HG03066 (cell line): ENCODE measurements around the gene NPRL2.
A peak's percentile ranks its signal among the peaks of the same experiment; 100 is the strongest.
"Not testable (repeated sequence)": the region's sequence is repeated elsewhere in the genome, so short reads cannot be mapped to it uniquely, and the experiment has no call there.

Experiments
- ATAC-seq: cut with Tn5 transposase; IDR thresholded peaks from one replicate; pipeline ENCODE4 v1.9.1; 2021; ENCODE audit warnings: low read depth; ENCODE audit not compliant: unreplicated experiment

The NPRL2 gene

DNA sequence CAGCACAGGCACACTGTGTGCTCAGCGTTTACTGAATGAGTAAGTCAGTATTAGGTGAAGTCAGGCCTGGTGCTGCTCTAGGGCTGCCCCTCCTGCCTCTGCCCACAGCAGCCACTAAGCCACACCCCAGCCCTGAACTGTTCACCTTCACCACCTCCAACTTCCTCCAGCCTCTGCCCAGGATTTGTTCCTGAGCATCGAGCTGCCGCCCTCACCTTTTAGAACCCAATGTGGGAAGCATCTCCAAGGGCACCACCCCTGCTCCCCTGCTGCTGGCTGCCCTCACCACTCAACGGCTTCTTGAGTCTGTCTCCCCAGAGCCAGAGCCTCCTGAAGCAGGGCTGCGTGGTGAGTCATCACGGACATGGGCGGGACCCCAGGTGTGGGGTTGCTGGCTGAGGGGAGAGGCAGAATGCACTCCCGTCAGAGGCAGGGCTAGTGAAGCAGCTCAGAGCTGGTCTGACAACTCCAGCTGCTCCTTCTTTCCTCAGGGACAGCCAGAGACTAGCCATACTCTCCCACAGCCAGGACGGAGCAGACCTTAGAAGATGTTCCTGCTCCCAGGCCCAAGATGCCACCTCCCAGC lies 33.8 kb downstream of the NPRL2 start:
- no peak for ATAC-seq

DNA sequence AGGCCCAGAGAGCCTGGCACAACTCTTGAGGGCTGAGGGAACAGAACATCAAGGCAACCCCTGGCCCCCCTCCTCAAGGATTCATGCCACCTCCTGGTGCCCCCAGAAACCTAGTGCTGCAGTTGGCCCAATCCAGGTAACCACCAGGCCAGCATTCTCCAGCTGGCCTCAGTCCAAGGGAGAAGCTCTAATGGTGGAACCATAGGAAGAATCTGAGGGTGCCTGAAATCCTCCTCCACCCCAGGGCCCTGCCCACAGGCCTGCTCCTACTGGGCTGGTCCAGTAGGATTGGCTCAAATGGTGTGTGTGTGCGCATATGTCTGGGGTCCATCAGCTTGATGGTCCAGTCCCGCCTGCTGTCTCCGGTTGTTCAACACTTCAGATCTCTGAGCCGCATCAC lies 35.8 kb downstream of the NPRL2 start:
- ATAC-seq = no peak

DNA sequence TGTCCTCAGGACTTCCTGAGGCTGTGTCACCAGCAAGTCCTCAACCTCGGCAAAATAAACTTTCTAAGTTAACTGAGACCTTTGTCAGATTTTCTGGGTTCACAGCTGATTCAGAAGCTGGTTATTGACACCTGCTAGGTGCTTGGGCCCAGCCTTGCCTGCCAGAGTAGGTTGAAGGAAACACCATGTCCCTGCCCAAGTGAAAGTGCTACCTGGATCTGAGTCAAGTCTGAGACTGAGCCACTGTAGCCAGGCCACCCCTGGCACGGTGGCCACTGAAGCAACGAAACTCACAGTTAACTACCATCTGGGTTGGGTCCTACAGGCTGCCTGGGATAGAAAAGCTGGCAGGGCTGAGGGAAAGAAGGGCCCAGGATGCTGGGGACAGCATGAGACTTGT lies 36.2 kb downstream of the NPRL2 start:
- ATAC-seq = no peak

DNA sequence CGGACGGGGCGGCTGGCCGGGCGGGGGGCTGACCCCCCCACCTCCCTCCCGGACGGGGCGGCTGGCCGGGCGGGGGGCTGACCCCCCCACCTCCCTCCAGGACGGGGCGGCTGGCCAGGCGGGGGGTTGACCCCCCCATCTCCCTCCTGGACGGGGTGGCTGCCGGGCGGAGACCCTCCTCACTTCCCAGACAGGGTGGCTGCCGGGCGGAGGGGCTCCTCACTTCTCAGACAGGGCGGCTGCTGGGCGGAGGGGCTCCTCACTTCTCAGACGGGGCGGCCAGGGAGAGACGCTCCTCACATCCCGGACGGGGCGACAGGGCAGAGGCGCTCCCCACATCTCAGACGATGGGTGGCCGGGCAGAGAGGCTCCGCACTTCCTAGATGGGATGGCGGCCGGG lies 38.5 kb downstream of the NPRL2 start:
- not testable (repeated sequence) for ATAC-seq

DNA sequence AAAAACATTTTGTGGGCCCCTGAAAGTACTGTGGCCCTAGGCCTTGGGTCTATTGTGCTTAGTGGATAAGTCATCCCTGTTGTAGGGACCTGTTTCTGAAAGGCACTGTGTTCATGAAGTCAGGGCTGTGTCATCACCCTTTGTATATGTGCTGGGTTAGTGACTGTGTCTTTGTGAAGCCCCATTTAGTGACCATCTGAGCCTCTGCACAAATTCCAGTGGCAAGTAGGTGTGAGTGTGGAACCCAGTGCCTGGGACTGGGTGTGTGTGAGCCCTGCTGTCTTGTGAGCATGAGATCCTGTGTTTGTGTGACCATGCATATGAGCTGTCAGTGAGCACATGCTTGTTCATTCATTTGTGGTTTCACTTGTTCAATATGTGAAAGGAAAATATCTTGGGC lies 46.0 kb downstream of the NPRL2 start:
- ATAC-seq = no peak

DNA sequence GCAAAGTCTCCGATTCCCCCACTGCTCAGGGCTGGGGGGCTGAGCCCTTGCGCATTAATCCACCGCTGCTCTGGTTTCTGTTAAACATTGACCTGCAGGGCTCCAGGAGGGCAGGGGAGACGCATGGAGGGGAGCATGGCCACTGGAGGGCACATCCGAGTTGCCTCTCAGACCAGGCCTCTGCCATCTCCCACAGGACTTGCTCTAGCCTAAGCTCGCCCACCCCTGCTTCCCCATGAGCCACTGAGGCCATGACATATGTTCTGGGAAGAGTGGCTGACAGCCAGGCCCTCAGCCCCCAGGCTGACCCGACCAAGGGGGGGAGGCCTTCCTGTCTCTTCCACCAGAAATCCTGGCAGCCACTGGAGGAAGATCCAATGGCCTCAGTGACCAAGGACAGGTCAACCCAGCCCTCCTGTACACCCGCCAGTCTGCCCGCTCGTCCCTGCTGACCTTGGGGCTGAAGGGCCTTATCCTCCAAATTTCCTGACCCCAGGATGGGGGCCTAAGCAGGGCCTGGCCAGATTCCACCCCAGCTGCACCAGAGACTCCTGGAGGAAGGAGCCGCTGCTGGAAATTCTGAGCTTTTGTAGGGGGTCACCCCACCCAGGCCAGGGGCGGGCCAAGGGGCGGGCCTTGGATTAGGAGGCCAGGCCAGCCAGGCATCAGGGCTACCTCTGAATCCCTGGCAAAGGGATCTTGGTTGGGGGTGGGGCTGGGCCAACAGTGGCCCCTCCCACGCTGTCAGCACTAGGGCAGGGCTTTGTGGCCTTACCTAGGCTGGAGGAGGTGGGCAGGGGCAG lies 47.4 kb downstream of the NPRL2 start, which contains the start of gene HYAL1:
Gene HYAL1, minus strand, starts transcription at position 562 of the 803 bp plus-strand sequence. CDS start 618 bp downstream, outside the sequence.
- ATAC-seq = no peak

DNA sequence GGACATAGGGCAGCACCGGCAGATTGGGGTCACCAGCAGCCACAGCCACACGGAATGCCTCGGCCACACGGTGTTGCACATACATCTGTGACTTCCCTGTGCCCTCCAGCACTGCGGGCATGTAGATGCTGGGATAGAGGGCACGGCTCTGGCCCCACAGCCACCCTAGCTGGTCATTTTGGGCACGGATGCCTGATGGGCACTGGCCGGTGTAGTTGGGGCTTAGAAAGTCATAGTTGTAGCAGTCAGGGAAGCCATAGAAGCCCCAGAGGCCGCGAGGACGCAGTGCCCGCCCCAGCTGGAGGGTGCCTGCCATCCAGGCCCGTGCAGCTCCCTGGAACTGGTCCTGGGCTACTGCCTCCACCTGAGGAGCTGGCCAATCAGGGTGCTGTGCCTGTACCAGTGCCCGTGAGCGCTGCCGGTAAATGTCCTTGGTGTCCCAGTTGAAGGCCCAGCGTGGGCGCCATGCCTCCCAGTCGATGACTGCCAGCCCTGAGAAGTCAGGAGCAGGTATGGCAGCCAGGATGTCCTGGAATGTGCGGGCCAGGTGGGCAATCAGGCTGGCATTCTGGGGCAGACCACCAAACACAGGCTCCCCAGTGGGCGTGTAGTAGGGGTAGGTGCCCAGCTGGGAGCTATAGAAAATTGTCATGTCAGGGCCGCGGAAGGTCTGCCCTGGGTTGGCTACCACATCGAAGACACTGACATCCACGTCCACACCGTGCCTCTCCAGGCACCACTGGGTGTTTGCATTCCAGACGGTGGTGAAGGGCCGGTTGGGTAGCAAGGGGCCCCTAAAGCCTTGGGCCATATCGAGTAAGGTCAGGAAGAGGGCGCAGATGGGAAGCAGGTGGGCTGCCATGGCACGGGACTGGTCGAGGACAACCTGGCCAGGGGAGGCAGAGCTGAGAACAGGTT lies 48.2 kb downstream of the NPRL2 start:
- ATAC-seq = no peak

DNA sequence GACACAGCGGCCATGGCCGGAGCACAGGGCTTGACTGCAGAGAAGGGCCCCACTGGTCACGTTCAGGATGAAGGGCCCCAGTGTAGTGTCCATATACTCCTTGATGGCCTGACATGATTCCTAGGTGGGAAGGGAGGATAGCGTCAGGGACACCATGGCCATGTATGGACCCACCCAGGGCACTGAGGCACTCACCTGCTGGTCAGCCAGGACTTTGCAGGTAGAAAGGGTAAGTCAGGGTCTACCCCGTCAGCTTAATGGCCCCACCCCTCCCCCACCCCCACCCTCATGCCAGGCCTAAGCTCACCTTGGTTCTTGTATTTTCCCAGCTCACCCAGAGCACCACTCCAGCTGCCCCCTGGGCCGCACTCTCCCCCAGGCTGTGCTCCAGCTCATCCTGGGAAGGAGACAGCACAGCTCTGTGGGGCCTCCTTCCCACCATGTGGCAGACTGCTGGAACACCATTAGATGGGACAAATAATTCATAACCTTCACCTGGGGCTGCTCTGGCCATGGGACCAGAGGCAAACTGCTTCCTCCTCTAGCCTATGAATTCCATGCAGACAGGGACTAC lies 49.8 kb downstream of the NPRL2 start:
- no peak for ATAC-seq

DNA sequence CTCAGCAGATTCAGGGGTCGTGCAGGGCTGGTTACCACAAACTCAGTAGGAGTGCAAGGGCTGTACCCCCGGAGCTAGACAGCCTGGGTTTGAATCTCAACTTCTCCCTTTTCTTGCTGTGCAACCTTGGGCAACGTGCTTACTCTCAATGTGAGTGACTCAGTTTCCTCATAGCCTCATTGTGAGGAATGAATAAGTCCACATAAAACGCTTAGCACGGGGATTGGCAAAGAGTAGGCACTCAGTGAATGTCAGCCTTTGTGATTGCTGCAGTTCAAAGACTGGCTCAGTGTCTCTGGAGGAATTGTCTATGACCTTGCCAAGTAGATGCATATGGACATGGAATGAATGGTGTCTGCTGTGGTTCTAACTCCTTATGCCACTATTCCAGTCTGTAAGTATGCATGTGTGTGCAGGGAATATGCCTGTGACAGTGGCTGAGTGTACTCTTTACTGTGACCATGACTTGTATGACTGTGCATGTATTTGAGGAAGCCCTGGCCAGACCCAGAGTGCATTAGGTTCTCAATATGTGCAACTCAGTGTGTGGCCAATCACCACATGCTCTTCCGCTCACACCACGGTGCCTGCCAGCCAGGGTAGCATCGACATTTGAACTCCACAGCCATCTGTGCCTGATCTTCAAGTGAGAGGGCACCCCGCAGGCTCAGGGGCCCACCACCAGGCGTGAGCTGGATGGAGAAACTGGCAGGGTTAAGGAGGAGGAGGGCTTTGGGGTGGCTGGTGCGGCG lies 50.5 kb downstream of the NPRL2 start:
- no peak for ATAC-seq

DNA sequence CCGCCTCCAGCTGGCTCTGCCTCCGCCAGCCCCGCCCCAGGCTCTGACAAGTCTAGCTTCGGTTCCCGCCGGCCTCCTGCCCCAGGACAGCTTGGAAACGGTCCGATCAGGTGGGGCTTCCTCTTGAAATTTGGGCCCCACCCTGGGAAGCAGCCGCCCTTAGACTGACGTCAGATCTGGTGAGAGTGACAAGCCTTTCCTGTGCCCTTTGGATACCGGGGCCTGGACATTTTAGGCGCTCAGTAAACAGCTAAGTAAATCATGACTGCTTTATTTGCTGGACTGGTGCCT lies 51.0 kb downstream of the NPRL2 start:
- ATAC-seq = no peak

DNA sequence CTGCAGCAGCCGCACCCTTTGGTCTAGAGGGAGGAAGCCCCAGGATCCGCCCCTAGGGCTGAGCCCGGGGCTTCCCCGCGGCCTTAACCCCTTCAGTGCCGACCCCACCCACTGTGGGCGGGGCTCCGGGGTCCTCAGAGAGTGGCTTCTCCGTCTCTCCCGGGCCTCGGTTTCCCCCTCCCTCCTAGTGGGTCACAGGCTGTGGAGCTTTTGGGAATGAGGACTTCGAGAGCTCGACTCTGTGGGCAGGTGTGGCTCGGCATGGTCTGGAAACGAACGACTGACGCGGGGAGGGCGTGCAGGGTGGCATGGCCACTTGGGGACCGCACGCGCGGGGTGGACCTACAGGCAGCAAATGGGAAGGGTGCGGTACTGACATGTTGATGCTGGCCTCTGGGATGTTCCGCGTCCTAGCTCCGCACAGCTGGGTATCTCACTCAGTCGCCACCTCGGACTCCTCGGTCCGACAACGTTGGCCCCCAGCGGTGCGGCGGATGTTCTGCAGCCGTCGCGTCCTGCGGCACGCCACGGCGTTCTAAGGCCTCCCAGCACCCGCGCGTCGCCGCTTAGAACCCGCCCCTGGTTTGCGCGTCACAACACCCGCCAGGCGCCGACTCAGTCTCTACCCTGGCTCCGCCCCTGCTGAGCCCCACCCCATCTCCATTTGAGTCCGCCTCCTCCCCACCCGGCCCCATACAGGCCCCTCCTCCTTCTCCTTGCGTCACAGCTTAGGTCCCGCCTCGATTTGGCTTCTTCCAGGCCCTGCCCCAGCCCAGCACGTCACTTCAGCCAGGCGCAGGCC lies 51.5 kb downstream of the NPRL2 start, which contains the start of the genes HYAL3 and NAA80:
Gene HYAL3, minus strand, starts transcription at position 570 of the 802 bp plus-strand sequence. CDS start 3,803 bp downstream, outside the sequence.
Gene NAA80, minus strand, starts transcription at position 570 of the 802 bp plus-strand sequence. CDS start 1,942 bp downstream, outside the sequence.
- peak; percentile 86 for ATAC-seq

DNA sequence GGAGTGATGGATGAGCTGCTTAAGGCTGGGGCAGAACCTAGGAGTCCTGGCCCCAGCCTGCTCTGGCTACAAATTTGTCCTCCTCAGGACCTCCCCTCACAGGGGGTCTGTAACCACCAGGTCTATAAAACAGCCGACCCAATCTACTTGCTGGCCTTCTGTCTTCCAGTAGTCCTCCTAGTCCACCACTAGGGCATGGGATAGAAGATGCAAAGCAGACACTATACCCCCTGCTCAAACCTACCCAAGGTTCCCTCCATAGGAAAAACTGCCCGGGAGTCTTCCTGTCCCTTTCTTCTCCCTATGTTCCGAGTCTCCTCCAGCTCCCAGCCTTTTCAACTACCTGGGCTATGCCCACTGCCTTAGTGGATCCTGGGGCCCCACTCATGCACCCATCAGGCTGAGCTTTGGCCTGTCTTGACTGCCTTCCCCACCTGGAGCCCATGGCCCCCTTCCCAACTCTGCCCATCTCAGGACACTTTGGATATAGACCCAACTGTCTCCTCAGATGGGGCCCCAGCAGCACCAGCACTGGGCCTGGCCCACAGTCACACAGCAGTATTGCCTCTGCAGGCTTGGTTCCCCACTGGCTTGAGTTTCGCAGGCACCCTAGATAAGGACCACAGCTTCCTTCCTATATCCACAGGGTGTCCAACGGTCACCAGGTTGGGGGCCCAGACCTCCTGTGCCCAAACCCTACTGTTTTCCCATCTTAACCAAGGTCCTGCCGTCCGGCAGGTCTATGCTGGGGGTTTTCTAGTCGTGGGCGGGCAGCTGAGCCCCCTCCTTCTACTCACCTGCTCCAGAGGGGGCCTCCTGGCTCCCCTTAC lies 52.5 kb downstream of the NPRL2 start:
- ATAC-seq = no peak

DNA sequence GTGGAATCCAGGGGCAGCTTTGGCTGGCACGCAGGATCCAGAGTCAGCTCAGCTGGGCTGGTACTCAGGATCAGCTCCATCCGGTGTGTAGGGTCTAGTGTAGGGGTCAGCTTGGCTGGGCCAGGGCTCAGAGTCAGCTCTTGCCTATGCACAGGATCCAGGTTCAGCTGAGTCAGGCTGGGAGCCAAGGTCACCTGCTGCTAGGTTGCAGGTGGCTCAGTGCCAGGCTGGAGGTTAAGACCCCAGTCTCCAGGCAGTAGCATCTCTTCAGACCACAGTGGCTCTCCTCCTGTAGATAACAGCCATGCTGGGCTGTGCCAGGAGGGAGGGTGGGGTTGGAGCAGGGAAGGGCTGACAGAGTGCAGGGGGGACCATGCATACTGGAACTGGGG lies 53.2 kb downstream of the NPRL2 start:
- ATAC-seq = no peak
